ENCODE data around the gene ZNF778. TPM values are rescaled to one million over a fixed set of nuclear protein-coding genes. Genes with fewer than 3 reads are reported as not detected.
A peak's percentile ranks its signal among the peaks of the same experiment; 100 is the strongest.

ZNF778 gene
- total and polyA plus RNA-seq, 10 of the 15 experiments (the other 5 are each of a cell fraction or from before 2014, with no cell fraction given) = 0.20 to 9.7 (median 4.1) TPM

DNA sequence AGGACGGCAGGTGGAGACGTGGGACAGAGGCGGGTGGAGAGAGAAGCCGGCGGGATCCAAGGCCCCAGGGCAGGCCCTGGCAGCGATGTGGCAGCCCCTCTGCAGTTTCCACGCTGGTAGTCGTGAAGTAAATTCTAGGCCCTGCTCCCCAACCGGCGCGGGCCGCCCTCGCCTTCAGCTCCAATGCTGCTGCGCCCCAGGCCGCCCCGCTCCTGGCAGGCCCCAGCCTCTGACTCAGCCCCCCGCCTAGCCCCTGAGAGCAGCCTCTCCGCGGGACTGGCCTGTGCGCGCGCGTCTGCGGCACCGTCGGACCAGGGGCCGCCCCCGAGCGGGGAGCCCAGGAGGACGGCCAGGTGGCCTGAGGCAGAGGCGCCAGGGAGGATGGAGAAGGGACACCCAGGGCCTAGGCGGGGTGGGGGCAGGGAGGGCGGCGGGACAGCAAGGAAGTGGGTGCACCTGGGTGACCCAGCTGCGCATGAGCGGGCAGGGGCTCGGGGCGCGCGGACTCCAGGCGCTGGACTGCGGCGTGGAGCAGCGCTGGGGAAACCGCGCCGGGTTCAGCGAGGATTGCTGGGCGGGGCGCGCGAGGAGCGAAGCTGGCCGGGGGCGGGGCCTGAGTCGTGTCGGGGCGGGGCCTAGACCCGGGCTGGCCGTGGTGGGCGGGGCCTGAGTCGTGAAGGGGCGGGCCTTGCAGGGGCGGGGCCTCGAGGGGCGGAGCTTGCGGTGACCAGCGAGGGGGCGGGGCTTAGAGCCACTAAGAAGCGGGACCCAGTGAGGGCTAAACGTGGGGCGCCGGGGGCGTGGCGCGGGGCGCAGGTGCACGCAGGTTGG lies 29.6 kb downstream of the ZNF778 start:
- no peaks in the 10 kb centered on the region for H3K79me2 ChIP-seq (ENCODE audit: control insufficient read depth, insufficient read depth, low read length)
- TF ChIP-seq FOXM1 (IDR thresholded peaks at IDR 0.05; ENCODE audit: low read depth, low read length) = no peak
- TF ChIP-seq POLR2A (IDR thresholded peaks at IDR 0.05; ENCODE audit: low read depth, low read length) = 0 out of 2 replicates have a peak, but pooled peaks have one; percentile 53
- TF ChIP-seq, protein P1, sequence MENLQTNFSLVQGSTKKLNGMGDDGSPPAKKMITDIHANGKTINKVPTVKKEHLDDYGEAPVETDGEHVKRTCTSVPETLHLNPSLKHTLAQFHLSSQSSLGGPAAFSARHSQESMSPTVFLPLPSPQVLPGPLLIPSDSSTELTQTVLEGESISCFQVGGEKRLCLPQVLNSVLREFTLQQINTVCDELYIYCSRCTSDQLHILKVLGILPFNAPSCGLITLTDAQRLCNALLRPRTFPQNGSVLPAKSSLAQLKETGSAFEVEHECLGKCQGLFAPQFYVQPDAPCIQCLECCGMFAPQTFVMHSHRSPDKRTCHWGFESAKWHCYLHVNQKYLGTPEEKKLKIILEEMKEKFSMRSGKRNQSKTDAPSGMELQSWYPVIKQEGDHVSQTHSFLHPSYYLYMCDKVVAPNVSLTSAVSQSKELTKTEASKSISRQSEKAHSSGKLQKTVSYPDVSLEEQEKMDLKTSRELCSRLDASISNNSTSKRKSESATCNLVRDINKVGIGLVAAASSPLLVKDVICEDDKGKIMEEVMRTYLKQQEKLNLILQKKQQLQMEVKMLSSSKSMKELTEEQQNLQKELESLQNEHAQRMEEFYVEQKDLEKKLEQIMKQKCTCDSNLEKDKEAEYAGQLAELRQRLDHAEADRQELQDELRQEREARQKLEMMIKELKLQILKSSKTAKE (IDR thresholded peaks at IDR 0.05; ENCODE audit: low read depth, poor library complexity, severe bottlenecking) = no peak
- 0 out of 3 replicates have a peak, but pooled peaks of 1 of the 2 experiments have one; percentile 35 for TF ChIP-seq EGR1 (IDR thresholded peaks at IDR 0.05; ENCODE audit: borderline replicate concordance in 1 of 2, low read depth in 2 of 2, low read length in 2 of 2)
- ATAC-seq = peak; percentile 97
- peaks cover 4% of the 10 kb centered on the region for H3K9me3 ChIP-seq (replicated peaks; ENCODE audit: control insufficient read depth, insufficient read depth, low read length)
- H3K9ac ChIP-seq (ENCODE audit: control insufficient read depth, insufficient read depth, low read length) = no peak overlapping the region; the same call in 1 of the 2 replicates
- in situ Hi-C loops (cut with MboI) (no loop called here), intact Hi-C loops (cut with micrococcal nuclease; ENCODE audit: unreplicated experiment) (no loop called here)
- RAD21 ChIA-PET (ENCODE audit: unreplicated experiment) = interaction anchor here (0.7 kb wide), 1 partner anchor 411 kb away, joined by 3 read pairs; the partner anchor contains the start of genes CHMP1A and SPATA33
- no peaks in the 10 kb centered on the region for H4K20me1 ChIP-seq (ENCODE audit: control insufficient read depth, insufficient read depth)
- SMC1A ChIA-PET (ENCODE audit: uncharacterized antibody, unreplicated experiment) = no interaction called here
- DNase-seq (ENCODE audit: low read depth, low spot score) = peak; percentile 11
- H2AFZ ChIP-seq (ENCODE audit: control insufficient read depth, low read depth, low read length) = peak overlapping the region; percentile 39
- 19% methylated on average over 43 of the region's 78 CpGs for WGBS (ENCODE audit: insufficient coverage, insufficient replicate concordance, low lambda C conversion rate, missing lambda C conversion rate)
- POLR2A ChIA-PET = interaction anchor here (0.6 to 0.7 kb wide), 2 partner anchors 18 to 261 kb away, joined by 3 to 4 read pairs; partner anchors contain the start of gene SPG7
- H3K4me2 ChIP-seq (ENCODE audit: control insufficient read depth, insufficient read depth) = peak overlapping the region; percentile 54; the same call in 1 of the 2 replicates
- H3K27me3 ChIP-seq (replicated peaks in 1 of 2; ENCODE audit: control insufficient read depth in 2 of 2, insufficient read depth in 2 of 2, low read length in 1 of 2) = no peaks in the 10 kb centered on the region
- FAIRE-seq = no peak
- H3K27ac ChIP-seq (ENCODE audit: control insufficient read depth, insufficient read depth) = no peak overlapping the region
- peak overlapping the region; percentile 60; the same call in 1 of the 2 replicates for H3K4me3 ChIP-seq
- no TSS peak for BruUV-seq (replicated peaks)
- no peaks in the 10 kb centered on the region for H3K36me3 ChIP-seq (ENCODE audit: control insufficient read depth in 2 of 2, insufficient read depth in 2 of 2, low read length in 1 of 2)
- CTCF ChIA-PET = no interaction called here
- no peaks in the 10 kb centered on the region for H3K4me1 ChIP-seq (ENCODE audit: control insufficient read depth, insufficient read depth, low read length)

All from GM12878 (cell line).